ENCODE results near the gene NOP16. TPM values are rescaled to one million over a fixed set of nuclear protein-coding genes. Genes with fewer than 3 reads are reported as not detected.

NOP16 gene
- 10 to 100 TPM; 26.5 to 33.7 (median 32.2) TPM for polyA plus RNA-seq (ENCODE audit: insufficient read length in 4 of 4)

GRCh38 chr5:176388444-176389134 lies at the start of gene NOP16, which contains the start of gene HIGD2A:
TSS of gene NOP16 (minus strand) at chr5:176388598. CDS start at chr5:176388539, 59 bp downstream.
TSS of gene HIGD2A (plus strand) at chr5:176388751. CDS start at chr5:176388820, 69 bp downstream.
- DNase-seq (ENCODE audit: low read depth in 4 of 4, low spot score in 2 of 4), result peak; percentile 97 to 99 (median 98)

DNA sequence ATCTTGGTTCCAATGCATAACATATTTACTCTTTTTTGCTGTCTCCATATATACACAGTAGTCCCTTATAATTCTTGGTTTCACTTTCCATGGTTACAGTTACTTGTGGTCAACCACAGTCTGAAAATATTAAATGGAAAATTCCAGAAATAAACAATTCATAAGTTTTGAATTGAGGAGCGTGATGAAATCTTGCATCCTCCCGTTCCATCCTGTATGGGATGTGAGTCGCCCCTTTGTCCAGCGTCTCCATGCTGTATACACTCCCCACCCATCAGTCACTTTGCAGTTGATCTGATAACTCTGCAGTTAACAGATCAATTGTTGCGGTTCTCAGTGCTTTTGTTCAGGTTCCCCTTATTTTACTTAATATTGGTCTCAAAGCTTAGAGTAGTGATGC lies 48.3 kb upstream of the NOP16 start:
- DNase-seq (ENCODE audit: low read depth in 4 of 4, low spot score in 2 of 4), result no peak

GRCh38 chr5:176432707-176433106 lies 44.3 kb upstream of the NOP16 start:
- no peak for DNase-seq (ENCODE audit: low read depth in 4 of 4, low spot score in 2 of 4)

GRCh38 chr5:176429972-176430371 lies 41.6 kb upstream of the NOP16 start:
- no peak for DNase-seq (ENCODE audit: low read depth in 4 of 4, low spot score in 2 of 4)

GRCh38 chr5:176427971-176428370 lies 39.6 kb upstream of the NOP16 start:
- DNase-seq (ENCODE audit: low read depth in 4 of 4, low spot score in 2 of 4), result no peak

DNA sequence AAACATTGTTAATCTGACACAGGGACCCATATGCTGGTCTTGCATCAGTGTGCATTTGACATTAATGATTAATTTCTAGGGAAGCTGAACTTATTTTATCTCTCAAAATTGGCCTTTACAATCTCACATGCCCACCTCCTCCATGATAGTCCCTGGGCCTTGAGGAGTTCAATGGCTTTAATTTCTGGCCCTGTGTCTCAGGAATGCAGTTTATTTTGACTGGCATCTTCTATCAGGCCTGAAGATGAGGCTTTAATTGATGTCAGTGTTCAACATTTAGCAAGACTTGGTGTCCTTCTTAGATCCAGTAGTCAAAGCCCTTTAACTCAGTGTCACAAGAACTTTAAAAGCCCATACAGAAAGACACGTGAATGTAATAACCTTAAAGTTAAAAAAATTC lies 38.5 kb upstream of the NOP16 start:
- no peak for DNase-seq (ENCODE audit: low read depth in 4 of 4, low spot score in 2 of 4)

GRCh38 chr5:176425791-176426190 lies 37.4 kb upstream of the NOP16 start:
- DNase-seq (ENCODE audit: low read depth in 4 of 4, low spot score in 2 of 4), result no peak

- DNase-seq (ENCODE audit: low read depth in 4 of 4, low spot score in 2 of 4), result no peak
Measured at GRCh38 chr5:176425138-176425537, 36.7 kb upstream of the NOP16 start.

- no peak for DNase-seq (ENCODE audit: low read depth in 4 of 4, low spot score in 2 of 4)
Measured at GRCh38 chr5:176424181-176424580, 35.8 kb upstream of the NOP16 start.

- DNase-seq (ENCODE audit: low read depth in 4 of 4, low spot score in 2 of 4), result no peak
Measured at GRCh38 chr5:176420972-176421544, 32.7 kb upstream of the NOP16 start.

DNA sequence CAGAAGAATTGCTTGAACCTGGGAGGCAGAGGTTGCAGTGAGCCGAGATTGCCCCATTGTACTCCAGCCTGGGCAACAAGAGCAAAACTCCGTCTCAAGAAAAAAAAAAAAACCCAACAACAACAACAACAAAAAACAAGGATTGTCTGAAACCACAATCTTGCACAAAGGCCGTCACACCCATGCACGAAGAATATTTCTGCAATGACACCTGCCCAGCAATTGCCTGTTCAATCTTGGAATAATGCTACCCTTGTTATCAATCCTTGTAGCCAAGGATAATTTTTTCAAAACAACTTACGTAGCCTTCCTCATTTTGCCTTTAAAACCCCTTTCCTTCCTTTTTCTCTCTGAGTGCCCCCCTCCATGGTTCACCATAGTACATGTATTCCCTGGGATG lies 31.7 kb upstream of the NOP16 start:
- DNase-seq (ENCODE audit: low read depth in 4 of 4, low spot score in 2 of 4), result no peak

- DNase-seq (ENCODE audit: low read depth in 4 of 4, low spot score in 2 of 4), result no peak
Measured at GRCh38 chr5:176418251-176418650, 29.9 kb upstream of the NOP16 start.

DNA sequence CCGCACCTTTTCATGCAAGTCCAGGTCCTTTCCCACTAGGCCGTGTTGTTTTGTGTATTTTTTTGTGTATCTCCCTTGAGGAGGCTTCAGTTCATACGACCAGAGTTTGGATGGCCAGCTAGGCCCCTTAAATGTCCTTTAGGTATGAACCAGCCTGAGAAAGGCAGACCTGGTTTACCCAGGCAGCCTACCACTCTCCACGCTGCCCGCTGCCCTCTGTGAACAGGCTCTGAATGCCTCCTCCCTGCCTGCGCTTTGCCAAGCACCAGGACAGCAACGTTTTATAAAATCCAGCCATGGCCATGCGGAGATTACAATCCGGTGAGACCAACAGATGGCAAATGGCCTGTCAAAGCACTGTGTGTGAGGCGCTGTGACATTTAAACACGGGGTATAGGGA lies 28.6 kb upstream of the NOP16 start:
- no peak for DNase-seq (ENCODE audit: low read depth in 4 of 4, low spot score in 2 of 4)

- peak; percentile 55 to 83 (median 80) for DNase-seq (ENCODE audit: low read depth in 4 of 4, low spot score in 2 of 4)
Measured at GRCh38 chr5:176415952-176416924, 27.8 kb upstream of the NOP16 start, which contains the start of gene CLTB. TSS of gene CLTB (minus strand) at chr5:176416539. CDS start at chr5:176416363, 176 bp downstream.

DNA sequence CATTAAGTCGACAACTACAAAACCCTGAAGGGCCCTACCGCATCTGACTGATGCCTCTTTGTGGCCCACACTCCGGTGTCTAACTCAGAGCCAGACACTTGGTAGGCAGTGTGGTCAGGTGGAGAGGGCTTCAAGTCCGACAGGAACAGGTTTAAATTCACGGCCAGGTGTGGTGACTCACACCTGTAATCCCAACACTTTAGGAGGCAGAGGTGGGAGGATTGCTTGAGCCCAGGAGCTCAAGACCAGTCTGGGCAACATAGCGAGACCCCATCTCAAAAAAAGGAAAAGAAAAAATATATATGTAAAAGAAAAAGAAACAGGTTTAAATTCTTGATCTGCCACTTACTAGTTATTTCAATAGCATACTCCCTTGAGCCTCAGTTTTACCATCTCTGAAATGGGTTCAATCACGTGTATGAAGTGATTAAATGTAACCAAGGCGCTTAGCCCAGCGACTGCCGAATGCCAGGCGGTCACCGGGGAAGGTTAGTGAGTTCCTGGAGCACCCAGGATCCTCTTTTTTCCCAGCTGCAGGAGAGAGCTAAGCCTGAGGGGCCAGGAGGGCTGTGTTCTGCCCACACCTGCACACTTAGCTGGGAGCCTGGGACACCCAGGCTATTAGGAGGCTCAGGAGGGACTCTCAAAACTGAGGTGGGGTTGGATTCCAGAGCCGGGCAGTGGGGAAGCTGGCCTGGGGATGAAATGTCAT lies 27.0 kb upstream of the NOP16 start:
- DNase-seq (ENCODE audit: low read depth in 4 of 4, low spot score in 2 of 4), result no peak

DNA sequence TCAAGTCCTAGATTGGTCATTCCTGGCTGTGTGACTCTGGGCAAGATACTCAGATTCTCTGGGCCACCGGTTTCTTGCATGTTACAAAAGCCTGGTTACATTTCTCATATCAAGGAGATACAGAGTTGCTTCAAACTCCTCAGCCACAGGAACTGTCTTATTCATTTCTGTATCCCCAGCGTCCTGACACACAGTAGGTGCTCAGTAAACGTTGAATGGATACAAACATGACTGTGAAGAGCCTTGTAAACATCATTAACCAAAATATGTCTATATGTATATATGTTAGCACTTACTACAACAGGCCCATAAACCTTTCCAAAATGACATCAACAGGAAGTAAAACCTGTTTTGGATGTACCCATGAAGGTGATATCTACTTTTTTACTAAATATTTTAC lies 26.3 kb upstream of the NOP16 start:
- no peak for DNase-seq (ENCODE audit: low read depth in 4 of 4, low spot score in 2 of 4)

- no peak for DNase-seq (ENCODE audit: low read depth in 4 of 4, low spot score in 2 of 4)
Measured at GRCh38 chr5:176413709-176414191, 25.4 kb upstream of the NOP16 start.

- DNase-seq (ENCODE audit: low read depth in 4 of 4, low spot score in 2 of 4), result no peak
Measured at GRCh38 chr5:176413255-176413565, 24.8 kb upstream of the NOP16 start.

DNA sequence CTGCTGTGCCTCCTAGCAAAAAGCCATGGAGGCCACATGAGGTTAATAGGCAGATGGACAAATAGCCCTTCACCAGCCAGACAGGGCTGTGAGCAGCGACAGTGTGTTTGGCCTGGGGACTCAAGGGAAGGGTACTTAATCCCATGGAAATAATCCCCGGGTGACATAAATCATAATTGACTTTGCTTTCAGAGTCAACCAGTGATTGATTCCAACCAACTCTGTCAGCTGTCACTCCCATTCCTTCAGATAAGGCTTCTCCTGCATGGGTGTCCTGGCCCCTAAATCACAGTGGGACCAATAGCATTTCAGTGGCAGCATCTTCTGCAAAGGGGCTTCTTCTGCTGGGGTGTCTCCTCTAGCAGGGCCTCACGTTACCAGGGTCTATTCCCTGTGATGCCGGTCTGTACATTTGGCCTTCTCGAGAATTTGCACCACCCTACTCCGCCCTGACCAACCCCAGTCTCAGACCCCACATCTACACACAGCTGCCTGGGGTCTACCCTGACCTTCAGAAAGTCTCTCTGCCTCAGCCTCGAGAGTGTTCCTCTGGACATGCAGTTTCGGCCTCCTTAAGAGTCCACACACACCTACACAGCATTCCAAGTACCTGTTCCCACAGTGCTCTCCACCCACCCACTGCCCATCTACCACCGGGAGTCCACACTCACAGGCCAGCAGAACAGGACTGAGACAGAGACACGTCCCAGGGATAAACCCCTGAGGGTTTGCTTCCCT lies 24.3 kb upstream of the NOP16 start:
- DNase-seq (ENCODE audit: low read depth in 4 of 4, low spot score in 2 of 4), result no peak
